Activated naive CD8-positive, alpha-beta T cell treated with anti-CD3 and anti-CD28 coated beads, Interleukin-2, amount 50 U/mL, for 16 hours (primary cell): ENCODE data around the gene CCR1.

ENCODE experiments used
- DNase-seq: peaks from one replicate; pipeline ENCODE4 v3.0.0-alpha.2; 2020; ENCODE audit warnings: low read depth, low spot score

CCR1 gene

DNA sequence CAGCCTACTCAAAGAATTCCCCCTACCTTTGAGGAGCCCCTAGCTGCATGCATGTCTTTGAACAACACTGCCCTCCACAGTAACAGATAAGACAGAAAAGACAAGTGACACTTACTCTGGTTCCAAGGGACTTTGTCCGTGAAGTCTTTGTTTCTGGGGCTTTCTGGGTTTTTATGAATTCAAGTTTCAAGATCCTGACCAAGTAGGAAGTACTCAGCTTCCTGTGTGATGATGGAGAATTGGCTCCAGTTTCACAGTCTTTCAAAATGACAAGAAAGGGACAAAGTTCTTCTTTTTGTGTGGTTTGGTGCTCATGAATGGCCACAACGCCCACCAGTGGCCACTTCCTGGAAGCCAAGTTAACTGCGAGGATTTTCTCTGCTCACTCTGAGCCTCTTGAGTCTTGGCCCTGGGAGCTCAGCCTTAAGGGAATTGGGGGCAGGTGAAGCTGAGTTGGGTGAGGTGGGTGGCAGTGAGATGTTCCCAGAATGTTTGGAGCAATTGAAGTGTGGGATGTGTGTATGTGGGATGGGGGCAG is at the start of gene CCR1:
TSS of gene CCR1 (minus strand) at position 147 of the 538 bp plus-strand sequence. CDS start 4,000 bp downstream, outside the sequence.
- no peak for DNase-seq

DNA sequence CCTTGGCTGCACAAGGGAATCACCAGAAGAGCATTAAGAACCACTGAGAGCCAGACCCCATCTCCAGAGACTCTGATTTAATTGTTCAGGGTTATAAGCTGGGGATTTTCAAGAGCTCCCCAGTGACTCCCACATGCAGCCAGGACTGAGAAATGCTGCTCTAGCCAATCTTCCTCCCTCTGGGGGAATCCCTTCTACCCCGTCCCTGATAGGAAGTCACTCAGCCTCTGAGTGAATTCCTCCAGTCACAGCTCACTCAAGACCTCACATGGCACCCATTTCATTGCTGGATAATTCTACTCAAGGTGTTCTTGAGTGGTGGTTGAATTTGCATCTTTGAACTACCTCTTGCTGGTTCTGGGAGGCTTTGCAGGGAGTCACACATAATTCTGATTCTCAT is 44.9 kb upstream of the CCR1 start:
- DNase-seq, result no peak

DNA sequence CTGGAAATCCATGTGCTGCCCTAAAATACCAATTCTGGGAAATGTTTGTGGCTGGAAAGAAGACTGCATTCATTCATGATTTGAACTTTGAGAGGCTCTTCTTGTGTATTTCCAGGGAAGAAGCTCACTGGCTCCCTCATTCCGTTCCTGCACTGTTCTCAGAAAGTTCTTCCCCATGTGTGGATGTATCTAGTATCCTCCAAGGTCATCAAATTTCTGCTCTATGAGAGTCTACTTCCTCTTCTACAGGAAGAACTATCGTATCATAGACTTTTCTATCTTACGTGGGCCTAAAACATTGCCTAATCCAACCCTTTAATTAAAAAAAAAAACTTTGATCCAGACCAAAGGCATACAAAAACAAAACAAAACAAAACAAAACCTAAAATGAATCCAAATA is 37.0 kb upstream of the CCR1 start:
- DNase-seq, result no peak

DNA sequence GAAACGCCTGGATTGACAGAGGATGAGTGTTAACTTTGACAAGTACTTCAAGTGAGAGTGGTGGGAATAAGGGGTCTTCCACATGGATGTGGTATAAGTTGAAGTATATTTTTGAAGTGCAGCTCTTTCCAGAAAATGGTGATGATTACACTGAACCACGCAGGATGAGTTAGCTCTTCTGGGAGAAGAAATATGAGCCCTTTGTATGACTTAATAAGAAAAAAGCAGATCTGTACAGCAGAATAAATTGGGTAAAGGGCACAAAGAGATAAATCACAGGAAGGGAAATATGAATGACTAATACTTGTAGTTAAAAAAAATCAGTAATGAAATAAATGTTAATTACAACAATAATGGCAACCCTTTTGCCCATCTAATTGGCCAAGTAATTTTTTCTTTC is 35.4 kb upstream of the CCR1 start:
- no peak for DNase-seq

DNA sequence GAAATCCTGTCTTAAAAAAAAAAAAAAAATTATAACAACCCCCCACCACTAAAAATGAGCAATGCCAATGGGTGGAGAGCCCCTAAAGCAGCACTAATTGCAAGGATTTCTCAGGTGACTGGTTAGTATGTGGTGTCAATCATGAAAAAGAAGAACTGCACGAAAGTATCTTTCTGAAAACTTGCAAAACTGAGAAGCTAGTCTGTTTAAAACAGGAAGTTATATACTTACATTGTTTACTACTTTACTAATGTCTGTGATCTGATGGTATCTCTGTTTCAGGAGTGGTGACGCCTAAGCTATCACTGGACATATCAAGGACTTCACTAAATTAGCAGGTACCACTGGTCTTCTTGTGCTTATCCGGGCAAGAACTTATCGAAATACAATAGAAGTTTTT is 34.0 kb upstream of the CCR1 start, which contains the start of gene CCR3:
TSS of gene CCR3 (plus strand) at position 341 of the 400 bp plus-strand sequence. CDS start 22,699 bp downstream, outside the sequence.
- DNase-seq, result no peak

DNA sequence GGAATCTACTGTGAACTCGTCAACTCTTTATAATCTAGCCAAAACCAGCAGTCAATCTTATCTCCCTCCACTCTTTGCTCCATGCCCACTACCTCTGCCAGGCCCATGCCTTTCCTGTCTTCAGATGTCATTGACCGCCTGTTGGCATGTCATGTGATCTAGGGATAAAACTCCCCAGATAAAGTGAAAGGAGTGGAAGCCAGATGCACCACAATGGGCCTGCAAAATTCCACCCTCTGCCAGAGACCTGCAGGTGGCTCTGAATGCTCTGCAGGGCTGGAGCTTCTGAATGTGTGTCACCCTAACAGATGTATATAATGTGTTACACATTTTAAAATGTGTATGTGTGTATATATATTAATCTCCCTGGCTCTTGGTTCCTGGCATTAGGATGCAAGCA is 31.8 kb upstream of the CCR1 start:
- DNase-seq, result no peak

DNA sequence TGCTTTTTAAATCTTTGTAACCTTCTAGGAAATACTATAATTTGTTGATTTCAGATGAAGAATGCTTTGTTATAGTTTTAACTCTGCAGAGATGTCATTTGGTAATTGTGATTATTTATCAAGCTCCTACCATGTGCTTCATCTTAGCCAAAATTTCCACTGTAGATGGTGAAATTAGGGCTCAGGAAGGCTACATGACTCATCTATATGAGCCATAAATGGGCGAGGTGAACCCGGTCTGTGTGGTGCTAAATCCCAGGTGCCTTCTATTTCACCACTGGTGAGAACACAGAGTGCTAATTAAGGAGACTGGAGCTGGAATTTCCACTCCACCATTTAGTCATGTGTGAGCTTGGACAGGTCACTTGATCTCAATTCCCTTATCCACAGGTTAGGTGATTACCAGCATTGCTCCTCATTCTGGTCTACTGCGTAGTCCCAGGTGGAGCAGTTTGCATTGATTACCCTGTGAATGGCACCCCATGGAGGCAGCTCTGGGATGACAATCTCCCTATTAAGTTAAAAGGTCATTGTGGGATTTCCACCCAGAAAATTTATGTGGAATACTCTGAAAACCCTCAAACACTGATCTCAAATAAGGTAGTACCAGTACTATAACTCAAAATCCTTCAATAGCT is 31.3 kb upstream of the CCR1 start:
- no peak for DNase-seq

DNA sequence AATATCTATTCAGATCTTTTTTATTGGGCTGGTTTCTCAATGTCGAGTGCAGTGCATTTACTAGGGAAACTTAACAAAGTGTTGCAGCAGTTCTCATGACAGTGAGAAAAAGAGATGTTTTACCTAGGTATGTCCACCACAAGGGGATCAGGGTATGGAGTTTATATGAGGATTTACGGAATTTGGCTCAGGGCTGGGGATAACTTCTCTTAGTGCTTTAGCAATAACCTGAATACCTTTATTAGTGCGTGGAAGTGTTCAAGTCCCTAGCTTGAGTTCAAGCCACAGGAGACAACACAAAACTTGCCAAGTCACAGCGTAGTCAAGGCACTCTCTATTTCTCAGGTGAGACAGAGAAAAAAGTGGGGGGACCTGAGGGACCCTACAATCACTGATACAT is 30.3 kb upstream of the CCR1 start:
- no peak for DNase-seq

DNA sequence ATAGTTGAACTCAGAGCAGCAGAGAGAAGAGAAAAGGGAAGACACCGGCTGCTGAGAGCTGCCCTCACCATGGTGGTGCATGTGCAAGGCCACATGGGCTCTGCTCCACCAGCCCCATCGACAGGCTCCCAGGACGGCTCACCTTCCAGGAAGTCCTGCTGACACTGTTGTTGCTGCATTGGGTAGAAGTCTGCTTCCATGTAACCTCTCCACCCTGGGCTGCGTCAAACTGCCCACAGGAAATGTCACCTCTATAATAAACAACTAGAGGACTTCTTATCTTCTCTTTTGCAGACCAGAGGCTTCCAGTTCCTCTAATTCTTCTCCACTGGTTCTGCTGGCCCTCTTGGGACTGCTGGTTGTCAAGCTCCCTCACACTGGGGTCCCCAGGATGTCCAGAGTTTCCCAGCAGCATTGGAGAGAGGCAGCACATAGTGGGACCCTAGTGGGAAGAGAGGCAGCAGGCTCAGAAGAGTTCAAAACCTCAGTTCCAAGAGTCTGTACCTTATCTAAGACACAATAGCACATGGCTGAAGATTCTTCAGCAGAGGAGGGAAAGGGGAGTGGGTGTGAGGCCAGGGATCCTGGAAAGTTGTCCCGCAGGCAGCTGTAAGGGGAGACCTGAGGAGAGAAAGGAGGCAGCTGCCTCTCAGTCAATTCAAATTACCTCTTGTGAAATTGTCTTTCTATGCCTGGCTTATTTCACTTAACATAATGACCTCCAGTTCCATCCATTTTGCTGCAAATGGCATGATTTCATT is 28.4 kb upstream of the CCR1 start:
- no peak for DNase-seq

DNA sequence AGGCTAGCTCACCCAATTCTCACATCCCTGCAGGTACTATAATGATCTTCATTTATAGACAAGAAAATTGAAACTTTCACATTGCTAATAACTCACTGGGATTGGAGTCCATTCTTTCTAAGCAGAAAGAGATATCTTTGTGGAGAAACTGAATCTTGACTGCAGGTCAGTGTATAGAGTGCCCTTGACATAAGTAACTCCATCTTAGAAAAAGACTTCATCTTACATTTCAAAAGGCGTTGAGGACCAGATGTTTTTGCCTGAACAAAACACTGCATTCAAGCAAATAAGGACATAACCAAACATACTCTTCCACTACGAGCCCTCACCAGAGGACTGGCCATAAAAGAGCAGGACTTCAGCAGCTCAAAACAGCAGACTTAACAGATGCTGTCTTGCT is 27.3 kb upstream of the CCR1 start:
- DNase-seq, result no peak

DNA sequence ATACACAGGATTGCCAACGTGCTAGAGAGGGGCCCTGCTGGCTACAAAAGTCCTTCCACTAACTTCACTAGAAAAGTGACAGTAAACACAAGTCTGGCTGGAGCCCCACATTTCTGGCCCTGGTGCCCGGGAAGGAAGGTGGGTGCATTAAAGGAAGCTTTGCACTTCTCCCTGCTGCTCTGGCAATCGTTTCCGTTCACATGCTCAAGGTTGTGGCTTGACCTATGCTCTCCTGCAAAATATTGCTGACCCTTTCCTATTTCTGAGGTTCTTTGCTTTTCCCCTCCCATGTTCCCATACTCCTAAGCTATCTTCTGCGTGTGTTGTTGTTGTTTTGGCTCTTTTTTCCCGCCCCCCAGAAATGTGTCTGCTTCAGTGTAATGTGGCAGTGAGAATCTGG is 25.1 kb upstream of the CCR1 start:
- no peak for DNase-seq

DNA sequence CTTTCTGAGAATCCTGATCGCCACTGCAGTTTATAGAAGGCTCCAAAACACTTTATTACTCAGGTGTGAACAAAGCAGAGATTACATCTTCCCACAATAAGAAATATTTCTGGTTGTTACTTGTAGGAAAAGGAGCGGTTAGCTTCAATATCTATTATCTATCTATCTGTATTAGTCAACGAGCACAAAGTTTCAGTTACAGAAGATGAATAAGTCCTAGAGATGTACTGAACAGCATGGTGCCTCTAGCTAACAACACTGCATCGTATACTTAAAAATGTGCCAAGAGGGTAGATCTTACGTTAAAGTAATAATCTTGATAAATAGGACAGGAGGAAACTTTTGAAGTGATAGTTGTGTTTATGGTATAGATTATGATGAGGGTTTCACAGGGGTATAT is 23.2 kb upstream of the CCR1 start:
- no peak for DNase-seq

DNA sequence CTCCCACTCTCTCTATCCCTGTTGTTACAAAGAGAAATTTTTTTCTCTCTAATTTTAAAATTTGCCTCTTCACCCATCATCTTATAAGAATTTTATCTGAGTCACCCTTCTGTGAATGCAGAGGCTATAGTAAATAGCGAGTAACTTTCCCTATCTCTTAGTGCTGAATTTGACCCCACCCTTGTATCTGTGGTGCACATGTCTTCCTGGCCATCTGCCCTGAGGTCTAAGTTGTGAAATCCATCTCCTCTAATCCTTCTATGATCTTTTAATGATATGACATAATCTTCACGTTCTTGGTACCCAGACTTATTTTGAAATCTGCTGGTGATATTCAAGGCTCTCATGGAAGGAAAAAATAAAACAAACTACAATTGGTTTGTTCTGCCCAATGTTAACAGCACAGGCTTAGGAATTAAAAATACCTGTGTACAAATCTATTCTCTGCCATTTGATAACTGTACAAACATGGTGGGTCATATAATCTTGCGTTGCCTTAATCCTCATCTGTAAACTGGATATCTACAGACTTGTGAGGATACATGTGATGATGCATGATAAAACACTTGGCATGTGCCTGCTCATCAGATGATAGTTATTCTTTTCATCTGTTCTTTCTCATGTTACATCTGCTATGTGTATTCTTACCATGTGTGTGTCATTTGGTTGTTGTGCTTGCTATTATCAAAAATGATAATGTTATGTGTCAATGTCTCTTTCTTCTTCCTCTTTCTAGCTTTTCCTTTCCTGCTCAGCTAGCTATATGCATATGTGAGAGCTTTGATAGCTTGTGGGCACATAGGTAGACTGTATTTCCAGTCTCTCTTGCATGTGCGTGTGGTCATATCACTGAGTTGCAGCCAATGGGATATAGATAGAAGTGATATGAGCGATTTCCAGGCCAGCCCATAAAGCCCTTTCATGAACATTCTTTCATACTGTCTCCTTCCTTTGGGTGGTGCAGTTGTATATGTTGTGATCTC is 20.4 kb upstream of the CCR1 start:
- no peak for DNase-seq

DNA sequence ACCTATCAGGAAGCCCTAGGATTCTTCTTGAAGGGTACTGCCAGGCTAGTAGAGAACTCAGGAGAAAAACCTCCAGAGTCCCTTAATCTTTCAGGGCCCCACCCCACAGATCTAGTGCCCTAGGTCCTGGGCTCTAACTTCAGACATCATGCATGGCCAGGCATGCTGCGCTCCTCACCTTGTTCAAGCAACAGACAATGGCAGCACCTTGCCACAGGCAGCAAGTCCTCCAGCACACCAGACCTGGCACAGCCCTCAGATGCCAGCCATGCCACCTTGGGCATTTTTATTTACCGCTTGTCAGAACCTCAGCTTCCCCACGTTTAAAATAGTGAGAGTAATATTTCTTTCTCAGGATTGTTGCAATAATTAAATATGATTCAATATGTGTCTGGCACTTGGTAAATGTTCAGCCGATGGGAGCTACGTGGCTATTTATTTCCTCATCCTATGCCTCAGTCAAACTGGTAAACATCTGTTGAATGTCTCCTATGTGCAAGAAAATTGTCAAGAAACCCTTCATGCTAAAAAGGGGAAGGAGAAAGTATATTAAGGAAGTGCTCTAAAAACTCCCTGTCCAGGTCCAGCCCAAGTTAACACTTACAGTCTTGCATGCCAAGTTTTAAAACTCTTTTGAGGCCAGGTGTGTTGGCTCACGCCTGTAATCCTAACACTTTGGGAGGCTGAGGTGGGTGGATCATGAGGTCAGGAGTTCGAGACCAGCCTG is 14.5 kb upstream of the CCR1 start:
- DNase-seq, result no peak

DNA sequence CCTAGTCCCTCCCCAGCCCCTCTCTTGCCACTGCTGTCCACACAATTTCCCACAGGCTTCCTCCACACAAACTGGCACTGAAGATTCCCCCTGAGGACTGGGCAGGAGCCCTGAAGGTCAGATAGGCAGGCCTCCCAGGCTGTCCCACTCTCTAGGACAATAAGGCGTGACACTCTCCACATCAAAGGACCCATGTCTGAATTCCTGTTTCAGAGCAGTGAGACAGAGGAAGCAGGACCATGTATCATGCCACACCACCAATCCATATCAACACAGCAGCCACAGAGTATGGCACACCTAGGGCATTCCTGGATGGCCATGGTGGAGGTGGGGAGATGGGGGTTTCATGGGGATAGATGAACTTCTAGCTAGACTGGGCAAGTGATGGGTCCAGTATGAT is 13.8 kb upstream of the CCR1 start:
- no peak for DNase-seq

DNA sequence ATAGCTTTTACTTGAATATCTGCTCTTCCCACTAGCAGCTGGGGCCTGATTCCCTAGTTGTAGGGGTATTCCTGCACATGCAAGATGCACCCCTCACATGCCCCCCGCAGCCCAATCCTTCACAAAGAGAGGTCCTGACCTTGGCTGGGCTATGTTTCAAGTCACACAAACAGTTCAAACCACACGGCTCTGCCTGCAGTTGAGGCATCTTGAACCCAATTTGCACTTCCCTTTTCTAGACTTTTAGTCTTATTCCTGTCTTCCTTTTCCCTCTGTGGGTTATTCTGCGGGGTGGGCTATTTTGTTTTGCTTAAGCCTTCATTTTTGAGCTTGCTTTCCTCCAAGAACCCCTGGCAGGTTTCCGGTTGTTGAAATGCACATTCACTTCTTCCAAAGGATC is 13.3 kb upstream of the CCR1 start:
- DNase-seq, result no peak

DNA sequence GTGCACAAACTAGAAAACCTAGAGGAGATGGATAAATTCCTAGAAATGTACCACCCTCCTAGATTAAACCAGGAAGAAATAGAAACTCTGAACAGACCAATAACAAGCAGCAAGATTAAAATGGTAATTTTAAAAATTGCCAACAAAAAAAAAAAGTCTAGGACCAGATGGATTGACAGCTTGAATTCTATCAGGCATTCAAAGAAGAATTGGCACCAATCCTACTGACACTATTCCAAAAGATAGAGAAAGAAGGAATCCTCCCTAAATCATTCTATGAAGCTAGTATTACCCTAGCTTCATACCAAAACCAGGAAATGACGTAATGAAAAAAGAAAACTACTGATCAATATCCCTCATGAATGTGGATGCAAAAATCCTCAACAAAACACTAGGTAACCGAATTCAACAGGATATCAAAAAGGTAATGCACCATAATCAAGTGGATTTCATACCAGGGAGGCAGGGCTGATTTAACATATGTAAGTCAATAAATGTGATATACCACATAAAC is 10.1 kb upstream of the CCR1 start:
- DNase-seq, result no peak

DNA sequence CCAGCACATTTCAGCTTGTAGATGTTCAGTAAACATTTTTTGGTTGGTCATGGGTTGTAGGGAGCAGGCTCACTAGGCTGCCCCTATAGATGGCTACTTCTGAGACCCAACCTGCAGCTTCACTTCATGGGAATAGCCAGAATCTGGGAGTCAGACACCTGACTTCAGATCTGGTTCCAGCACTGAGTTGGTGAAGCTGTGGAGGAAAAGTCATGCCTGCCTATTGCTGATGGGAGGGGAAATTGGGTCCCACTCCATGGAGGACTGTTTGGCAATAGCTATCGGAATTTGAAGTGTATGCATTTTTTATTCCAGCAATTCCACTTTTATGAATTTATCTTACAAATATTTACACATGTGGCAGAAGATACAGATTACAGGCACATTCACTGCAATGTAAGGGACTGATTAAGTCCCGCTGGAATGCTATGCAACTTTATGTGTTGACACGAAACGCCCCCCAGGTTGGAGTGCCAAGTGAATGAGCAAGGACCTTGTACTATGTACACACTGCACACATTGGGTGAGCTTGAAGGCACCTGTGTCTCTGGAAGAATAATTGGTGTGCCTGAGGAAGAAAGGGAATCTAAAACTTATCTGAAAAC is 7.8 kb upstream of the CCR1 start:
- DNase-seq, result no peak

DNA sequence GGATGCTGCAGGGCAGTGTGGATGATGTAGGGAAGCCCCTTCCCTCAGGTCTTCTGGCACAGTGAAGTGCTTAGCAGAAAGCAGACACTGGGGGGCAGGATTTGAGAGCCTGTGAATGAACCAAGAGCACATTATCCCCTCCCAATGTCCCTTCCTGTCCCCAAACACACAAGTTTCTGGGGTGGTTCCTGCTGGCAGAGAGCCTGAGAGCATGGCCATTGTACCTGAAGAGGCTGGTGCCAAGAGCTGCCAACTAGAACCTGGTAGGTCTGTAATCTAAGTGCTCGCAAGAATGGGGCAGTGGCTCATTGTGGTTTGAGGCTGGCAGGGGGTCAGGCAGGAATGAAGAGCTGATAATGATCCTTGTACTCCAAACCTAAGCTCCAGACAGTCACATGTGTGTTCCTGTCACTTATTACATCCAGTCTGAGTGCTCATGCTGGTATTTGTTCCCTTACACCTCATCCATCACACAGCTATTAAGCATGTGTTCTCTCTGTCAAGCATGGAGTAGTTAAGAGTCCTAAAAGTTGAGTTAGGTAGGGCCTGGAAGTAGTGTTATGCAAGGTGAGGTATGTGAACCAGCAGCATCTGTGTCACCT is 6.7 kb upstream of the CCR1 start:
- no peak for DNase-seq

DNA sequence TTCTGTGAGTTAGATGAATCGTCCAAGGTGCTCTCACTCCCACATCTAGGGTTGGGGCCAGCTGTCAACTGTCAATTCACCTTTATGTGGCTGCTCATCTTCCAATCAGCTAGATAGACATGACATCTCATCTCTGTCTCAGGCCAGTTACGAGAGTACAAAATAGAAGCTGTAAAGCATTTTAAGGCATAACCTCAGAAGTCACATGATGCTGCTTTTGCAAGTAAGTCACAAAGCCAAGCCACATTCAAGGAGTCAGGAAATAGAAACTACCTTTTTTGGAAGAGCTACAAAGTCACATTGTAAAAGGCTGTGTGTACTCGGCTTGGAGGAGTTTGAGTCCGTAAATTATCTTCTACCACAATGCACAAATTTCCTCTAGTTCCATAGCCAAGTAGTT is 5.1 kb upstream of the CCR1 start:
- no peak for DNase-seq
